Measurements from ENCODE around the gene CCDC149.

CCDC149 gene

DNA sequence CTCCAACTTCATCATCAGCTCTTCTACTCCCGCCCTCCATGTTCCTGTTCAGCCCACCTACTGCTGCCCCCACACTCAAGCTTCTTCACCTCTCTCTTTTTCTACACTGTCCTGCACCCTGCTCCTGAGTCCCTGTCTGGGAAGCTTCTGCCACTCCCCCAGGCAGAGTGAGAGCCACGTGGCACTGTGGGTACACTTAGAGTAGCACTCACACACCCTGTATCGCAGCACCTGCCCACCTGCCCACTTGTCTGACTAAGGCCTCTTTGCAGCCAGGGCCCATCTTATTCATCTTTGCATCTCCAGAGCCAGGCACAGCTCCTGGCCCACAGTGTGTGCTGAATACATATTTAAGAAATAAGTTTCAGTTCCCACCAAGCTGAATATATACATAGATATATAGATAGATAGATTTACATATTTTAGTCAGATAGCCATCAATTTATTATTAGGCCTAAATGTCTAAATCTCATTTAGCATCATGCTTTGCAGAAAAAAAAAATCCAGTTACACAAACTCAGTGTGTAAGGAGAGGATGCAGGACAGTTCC lies 24.9 kb downstream of the CCDC149 start:
- no peak for DNase-seq
- in situ Hi-C loops (cut with MboI; ENCODE audit: low pct_unique_long_range_greater_than_20kb, low sequenced_read_pairs), result no loop called here

DNA sequence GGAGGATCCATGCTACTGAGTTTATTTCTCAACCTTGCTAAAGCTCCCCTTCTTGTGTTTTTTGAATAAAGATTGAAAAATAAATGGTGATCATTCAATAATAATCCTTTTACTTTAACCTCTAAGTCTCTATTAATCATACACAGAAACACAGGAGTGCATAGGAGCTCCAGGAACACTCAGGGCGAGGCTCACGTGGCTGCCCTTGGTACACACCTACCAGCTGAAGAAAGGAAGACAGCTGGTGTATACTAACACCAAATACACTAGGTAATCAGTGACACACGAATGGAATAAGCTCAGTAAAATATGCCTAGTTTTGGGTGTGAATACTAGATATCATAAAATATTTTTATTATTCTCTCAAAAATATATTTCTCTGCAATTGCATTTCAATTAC lies 26.2 kb downstream of the CCDC149 start:
- in situ Hi-C loops (cut with MboI; ENCODE audit: low pct_unique_long_range_greater_than_20kb, low sequenced_read_pairs), result no loop called here
- no peak for DNase-seq

DNA sequence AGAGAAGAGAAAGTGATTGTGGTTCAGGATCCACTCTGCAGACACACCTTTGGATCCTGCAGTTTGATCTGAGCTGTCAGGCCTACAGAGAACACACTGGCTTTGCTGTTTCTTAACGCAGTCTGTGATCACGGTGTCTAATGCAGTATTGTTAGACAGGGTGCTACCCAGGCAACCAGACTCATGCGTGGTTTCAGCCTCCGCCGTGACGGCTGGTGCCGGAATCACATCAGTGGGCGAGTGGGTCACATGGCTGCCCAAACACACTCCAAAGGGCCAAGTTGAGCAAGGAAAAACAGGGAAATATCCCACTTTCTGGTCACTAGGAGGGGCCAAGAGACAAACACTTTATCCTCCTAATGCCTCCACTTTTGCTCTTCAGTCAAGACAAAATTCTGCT lies 27.5 kb downstream of the CCDC149 start:
- in situ Hi-C loops (cut with MboI; ENCODE audit: low pct_unique_long_range_greater_than_20kb, low sequenced_read_pairs), result no loop called here
- no peak for DNase-seq

DNA sequence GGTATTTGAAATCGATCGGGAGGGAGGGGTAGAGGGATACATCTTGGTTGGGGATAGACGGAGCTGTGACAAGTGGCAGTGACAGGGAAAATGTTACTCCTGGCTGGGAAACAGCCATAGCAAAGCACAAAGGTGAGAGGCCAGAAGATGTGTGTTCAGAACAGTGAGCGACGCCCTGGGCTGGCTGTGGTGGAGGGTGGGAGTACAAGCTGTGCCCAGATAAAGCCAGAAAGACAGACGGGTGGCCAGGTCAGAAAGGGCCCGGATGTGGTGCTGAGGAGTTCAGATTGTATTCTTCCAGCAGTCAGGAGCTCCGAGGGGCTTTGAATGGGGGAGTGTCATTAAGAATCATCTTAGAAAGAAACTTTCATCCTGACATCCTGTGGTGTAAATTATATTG lies 27.9 kb downstream of the CCDC149 start:
- in situ Hi-C loops (cut with MboI; ENCODE audit: low pct_unique_long_range_greater_than_20kb, low sequenced_read_pairs), result no loop called here
- no peak for DNase-seq

DNA sequence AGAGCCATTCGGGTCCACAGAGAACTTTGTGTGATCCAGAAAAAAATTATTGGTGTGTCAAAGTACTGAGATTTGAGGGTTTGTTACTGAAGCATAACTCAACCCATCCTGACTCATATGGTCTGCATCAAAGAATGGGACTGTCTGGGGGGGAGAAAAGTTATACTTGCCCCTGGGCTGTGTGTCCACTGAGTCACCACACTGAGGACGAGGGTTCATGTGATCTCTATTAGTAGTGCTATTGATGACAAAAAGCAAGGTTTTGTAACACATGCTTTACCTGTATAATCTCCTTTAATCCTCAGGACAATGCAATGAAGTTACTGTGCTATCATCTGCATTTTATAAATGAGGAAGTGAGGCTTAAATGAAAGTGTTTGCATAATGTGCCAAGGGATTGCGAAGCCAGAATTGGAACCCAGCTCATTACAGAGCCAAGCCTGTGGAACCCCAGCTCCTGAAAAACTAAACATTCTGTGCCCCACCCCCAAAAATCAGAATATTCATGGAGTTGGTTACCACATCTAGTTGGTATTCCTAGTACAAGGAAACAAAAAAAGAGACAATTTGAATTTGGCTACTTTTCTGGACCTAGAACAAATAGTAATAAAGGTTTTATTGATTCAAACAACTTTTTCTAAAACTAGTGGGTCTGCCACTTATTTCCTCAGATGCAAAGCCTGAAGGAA lies 31.2 kb downstream of the CCDC149 start:
- in situ Hi-C loops (cut with MboI; ENCODE audit: low pct_unique_long_range_greater_than_20kb, low sequenced_read_pairs), result no loop called here
- no peak for DNase-seq

DNA sequence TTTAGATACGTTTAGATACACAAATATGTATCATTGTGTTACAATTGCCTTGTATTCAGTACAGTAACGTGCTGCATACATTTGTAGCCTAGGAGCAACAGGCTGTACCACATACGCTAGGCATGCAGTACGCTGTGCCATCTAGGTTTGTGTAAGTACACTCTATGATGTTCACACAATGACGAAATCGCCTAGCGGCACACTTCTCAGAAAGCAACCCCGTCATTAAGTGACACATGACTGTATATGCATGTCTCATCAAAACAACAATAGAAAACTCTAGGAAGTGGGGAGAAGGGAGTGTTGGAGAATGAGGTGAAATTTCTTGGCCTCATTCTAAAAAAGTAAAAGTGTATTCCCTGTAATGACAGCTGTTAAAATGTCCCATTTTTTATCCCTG lies 32.7 kb downstream of the CCDC149 start:
- in situ Hi-C loops (cut with MboI; ENCODE audit: low pct_unique_long_range_greater_than_20kb, low sequenced_read_pairs), result no loop called here

DNA sequence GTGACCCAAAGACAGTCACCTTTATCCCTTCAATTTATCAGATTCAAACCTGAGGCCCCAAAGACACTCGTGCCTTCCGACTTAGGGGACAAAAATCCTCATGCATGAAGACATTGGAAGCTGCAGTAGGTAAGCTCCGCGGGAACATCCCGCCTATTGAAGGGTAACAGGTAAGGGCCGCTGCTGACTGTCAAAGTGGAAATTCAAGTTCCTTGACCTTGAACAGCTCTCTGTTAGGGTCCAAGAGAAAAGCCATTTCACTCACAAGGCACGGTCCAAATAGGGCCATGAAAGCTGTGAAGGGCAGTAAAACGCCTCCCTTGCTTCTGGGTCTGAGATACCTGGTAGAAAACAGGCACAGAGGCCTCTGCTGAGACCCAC lies 34.2 kb downstream of the CCDC149 start:
- in situ Hi-C loops (cut with MboI; ENCODE audit: low pct_unique_long_range_greater_than_20kb, low sequenced_read_pairs), result no loop called here

More for the DNA sequence above, 32.7 kb downstream of the CCDC149 start:
- no peak for DNase-seq

DNA sequence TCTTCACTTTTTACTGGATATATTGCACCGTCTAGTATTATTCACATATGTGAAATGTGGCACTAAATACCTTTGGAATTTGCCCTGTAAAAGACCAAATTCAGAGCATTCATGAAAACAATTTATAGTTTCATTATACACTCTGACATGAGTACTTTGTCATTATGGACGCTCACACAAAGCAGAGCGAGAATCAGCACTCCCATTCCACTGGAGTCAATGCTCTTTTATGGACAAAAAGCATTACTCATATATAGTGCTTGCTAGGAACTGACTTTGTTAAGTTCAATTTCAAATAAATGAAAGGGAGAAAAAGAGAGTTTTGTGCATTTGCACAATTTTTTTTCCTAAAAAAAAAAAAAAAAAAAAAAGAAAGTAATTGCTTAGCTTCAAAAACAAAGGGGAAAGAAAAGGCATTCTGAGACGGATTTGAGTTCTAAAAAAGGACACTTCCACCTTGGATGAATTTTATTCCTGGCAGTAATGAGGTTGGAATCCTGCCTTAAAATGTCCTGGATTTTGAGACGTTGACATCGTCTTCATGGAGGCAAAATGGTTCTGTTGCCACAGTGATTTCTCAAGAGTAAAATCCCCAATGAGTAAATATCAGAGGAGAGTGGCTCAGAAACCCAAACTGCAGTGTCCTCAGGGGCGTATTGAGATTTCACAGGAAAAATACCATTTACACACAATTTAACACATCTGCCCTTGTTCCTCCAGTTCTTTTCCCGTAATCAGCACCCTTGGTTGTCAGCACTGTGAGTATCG lies 34.8 kb downstream of the CCDC149 start:
- in situ Hi-C loops (cut with MboI; ENCODE audit: low pct_unique_long_range_greater_than_20kb, low sequenced_read_pairs), result no loop called here
- no peak for DNase-seq

More for the DNA sequence above, 34.2 kb downstream of the CCDC149 start:
- DNase-seq, result no peak

DNA sequence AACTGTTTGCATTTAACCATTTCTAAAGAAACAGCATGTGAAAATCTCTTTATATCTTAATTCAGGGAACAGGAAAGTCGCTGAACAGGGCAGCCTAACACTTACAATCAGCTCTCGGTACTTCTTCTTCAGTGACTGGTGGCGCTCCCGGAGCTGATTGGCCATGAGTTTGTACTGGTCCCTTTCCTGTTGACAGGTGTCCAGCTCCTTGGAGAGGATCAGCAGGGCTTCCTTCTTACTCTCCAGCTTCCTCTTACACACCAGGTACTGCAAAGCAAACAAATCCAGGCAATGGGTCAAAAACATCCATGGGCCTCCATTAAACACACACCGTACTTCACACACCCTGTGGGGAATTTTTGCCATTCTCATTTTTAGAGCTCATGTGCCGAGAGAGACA lies 36.4 kb downstream of the CCDC149 start:
- in situ Hi-C loops (cut with MboI; ENCODE audit: low pct_unique_long_range_greater_than_20kb, low sequenced_read_pairs), result no loop called here

DNA sequence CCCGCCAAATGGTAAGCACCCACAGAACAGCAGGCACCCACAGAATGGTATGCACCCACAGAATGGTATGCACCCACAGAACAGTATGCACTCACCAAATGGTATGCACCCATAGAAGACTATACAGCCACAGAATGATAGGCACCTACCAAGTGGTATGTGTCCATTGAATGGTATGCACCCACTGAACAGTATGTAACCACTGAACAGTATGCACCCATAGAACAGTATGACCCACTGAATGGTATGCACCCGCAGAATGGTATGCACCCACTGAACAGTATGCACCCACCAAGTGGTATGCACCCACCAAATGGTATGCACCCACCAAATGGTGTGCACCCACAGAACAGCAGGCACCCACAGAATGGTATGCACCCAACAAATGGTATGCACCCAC lies 40.1 kb downstream of the CCDC149 start:
- in situ Hi-C loops (cut with MboI; ENCODE audit: low pct_unique_long_range_greater_than_20kb, low sequenced_read_pairs), result no loop called here
- no peak for DNase-seq

More for the DNA sequence above, 36.4 kb downstream of the CCDC149 start:
- no peak for DNase-seq

DNA sequence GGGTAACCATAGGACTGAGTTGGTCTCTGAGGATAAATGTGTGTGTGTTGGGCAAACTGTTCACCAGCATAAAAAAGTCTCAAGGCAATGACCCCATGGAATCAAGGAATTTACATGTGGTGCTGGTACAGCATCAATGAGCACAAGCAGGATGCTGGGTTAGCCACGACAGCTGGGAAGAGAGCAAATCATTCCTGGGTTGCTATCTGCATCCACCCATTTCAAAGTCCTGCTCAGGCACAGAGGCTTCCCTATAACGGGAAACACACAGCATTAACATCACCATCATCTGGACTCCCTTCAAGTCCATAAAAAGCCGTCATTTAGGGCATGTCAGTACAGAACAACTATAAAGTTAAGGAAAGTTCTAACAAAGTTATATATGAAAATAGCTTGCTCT lies 41.6 kb downstream of the CCDC149 start:
- no peak for DNase-seq
- in situ Hi-C loops (cut with MboI; ENCODE audit: low pct_unique_long_range_greater_than_20kb, low sequenced_read_pairs), result no loop called here

DNA sequence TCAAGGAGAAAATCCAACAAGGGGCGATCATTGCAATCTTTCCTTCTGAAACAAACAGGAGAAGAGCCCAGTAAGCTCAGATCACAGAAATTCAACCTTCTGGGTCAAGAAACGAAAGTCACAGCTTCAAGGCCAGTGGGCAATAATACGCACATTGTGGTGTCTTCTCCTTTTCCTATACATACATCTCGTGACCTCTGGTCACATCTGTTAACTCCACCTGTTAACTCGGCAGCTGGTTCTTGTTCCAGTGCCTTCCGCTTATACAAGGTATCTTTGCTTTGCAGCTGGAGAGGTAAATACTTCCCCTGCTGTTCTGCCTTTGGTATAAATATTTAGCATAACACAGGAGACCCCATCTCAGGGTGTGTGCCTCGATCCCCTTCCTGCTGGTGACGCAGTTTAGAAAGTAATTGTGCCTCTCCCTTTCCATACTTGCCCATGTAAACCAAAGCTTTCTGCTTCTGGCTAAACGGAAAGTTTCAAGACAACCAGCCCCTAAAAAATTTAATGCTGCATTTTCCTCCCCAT lies 45.0 kb downstream of the CCDC149 start:
- DNase-seq, result no peak
- in situ Hi-C loops (cut with MboI; ENCODE audit: low pct_unique_long_range_greater_than_20kb, low sequenced_read_pairs), result no loop called here

DNA sequence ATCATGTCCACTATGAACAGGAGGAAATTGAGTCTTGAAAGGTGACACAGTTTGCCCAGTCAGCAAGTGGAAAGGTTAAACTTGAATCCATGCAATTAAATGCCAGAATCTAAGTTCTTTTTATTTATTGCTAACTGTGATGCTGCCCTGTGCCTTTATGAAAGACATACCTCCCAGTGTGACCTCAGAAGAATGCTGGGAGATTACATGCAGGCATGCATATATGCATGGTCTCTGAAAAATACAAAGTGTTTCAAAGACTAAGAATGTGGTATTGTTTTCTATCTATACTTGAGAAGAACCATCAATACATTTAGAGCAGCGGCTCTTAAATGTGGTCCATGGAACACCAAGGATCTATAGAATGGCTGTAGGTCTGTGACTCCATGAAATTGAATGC lies 45.6 kb downstream of the CCDC149 start:
- in situ Hi-C loops (cut with MboI; ENCODE audit: low pct_unique_long_range_greater_than_20kb, low sequenced_read_pairs), result no loop called here
- no peak for DNase-seq

DNA sequence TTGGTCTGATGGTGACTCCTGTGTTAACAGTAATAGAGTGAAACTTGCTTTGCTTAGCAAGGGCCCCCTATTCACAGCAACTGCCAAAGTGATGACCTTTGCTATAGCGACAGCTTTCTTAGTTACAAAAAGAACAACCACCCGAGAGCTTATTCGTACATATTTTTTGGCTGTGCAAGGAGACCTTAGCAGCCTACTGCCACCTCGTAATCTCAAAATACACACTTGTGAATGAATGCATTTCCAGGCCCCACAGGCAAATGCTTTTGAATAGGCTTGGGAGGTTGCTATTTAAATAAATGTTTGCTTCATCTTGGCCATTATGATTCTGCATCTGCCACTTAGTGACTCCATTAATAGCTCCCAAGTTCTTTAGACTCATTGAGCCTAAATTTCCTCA lies 47.4 kb downstream of the CCDC149 start:
- no peak for DNase-seq
- in situ Hi-C loops (cut with MboI; ENCODE audit: low pct_unique_long_range_greater_than_20kb, low sequenced_read_pairs), result no loop called here

DNA sequence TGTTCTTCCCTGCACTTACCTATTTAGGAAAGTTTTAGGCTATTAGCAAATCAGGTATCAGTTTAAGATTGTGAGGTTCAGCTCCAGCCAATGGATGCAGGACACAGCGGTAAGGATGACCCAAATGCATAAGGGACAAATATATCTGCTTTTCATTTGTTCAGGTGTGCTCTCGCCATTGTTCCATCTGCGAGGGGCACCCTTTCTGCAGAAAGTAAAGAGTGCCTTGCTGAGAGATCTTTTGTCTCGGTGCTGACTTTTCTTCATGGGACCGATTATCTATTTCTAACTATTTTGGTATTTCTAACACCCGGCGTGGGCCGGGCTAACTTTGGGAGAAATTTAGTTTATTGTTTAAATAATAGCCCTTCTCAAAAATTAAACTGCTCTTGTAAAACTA lies 49.0 kb downstream of the CCDC149 start:
- in situ Hi-C loops (cut with MboI; ENCODE audit: low pct_unique_long_range_greater_than_20kb, low sequenced_read_pairs), result no loop called here
- DNase-seq, result no peak

DNA sequence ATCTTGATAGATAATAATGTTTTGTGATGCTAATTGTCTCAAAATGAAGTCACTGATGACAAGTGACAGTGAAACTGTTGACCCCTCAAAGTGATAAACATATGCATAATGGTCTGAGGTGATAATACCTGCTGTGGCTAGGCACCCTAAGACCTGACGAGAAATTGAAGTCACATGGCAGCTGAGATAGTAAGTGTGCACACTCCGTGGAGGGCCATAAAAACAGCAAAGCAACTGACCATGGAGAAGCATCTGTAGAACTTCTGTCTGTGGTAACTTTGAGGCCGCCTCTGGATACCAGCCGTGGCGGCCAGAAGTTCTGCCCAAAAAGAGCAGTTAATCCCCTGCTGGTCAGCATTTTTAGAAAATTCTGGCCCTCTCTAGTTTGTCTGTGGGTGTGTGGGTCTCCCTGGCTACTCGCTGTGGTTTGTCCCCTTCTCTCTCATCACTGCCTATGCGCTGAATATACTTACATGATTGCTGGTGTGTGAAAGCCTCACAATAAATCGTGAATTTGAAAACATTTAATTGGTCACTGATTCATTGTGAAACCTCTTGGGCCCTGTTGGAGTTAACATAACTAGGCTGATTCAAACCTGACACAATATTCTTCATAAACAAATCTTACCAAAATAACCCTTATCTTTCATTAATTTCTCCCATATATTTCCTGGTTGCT lies 50.6 kb downstream of the CCDC149 start:
- DNase-seq, result no peak
- in situ Hi-C loops (cut with MboI; ENCODE audit: low pct_unique_long_range_greater_than_20kb, low sequenced_read_pairs), result no loop called here

DNA sequence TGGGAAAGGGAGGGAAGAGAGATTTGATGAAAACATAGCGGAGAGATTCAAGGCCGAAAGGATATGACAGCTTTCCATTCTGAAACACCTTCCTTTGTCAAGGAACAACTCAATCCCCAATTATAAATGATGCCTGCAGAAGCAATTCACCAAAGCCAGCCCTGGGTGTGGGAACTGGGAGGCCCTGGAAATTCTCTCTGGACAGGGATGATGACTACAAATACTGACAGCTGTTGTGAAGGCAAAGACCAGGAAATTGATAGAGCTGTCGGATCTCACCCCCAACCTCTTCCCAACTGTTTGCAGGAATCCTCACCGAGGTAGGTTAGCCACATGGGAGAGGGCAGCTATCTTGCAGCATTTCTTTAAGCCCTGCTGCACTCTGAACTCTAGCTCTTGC lies 54.3 kb downstream of the CCDC149 start:
- no peak for DNase-seq
- in situ Hi-C loops (cut with MboI; ENCODE audit: low pct_unique_long_range_greater_than_20kb, low sequenced_read_pairs), result no loop called here

DNA sequence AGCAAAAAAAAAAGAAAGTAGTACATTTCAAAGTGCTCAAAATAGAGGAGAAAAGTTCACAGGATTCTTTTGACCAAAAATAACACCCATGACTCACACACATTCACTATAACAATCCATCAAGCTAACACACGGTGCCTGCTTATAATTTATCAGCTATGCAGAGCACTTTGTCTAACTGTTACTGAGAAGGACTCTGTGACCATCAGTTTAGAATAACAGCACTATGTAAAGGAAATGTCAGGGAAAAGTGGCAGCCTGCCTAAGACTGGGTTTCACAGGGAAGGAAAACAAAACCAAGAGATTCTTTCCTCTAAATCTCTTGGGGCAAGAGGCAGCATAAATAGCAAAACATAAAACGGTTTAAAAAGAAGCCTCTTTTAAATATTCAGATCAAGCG lies 54.8 kb downstream of the CCDC149 start:
- in situ Hi-C loops (cut with MboI; ENCODE audit: low pct_unique_long_range_greater_than_20kb, low sequenced_read_pairs), result no loop called here
- no peak for DNase-seq

DNA sequence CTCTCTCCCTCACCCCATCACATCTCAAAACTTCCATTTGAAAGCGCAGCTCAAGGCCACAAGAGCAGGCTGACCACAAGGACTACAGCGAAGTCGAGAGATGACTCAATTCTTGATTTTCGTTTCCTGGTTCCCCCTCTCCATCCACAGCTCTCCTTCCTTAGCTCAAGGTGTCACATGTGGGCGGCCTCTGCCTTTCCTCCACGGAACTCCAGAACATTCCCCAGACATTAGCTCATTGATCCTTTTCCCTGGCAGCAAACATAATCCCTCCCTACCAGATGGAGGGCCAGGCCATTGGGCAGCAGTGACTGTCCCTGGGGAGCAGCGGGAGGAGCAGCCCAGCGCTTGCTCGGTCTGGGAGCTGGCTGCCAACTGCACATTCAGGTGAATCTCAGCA lies 56.3 kb downstream of the CCDC149 start:
- in situ Hi-C loops (cut with MboI; ENCODE audit: low pct_unique_long_range_greater_than_20kb, low sequenced_read_pairs), result no loop called here
- DNase-seq, result no peak

DNA sequence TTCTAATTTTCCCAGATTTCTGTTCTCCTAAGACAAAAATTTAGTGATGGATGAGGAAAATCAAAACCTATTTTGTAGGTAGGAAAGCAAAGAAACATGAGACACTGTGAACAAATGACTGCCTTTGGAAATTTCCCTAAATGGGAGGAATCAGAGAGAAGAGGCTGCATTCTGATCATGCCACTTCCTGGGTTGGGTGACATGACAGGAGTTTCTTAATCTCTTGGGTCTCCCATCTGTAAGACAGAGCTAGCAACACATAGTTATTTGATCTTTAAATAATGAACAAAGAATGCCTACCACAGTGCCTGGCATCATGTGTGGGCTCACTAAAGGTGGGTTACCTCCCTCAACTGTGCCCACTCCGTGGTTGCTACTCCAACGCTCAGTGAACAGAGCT lies 57.1 kb downstream of the CCDC149 start:
- DNase-seq, result no peak

More for the DNA sequence above, 57.1 kb downstream of the CCDC149 start:
- in situ Hi-C loops (cut with MboI; ENCODE audit: low pct_unique_long_range_greater_than_20kb, low sequenced_read_pairs), result no loop called here

Data from KBM-7 (cell line).